Measurements from ENCODE around the gene KDM3A. TPM values are rescaled to one million over a fixed set of nuclear protein-coding genes. Genes with fewer than 3 reads are reported as not detected.

Gene KDM3A
- total RNA-seq, 1 donor: 28.9 TPM

DNA sequence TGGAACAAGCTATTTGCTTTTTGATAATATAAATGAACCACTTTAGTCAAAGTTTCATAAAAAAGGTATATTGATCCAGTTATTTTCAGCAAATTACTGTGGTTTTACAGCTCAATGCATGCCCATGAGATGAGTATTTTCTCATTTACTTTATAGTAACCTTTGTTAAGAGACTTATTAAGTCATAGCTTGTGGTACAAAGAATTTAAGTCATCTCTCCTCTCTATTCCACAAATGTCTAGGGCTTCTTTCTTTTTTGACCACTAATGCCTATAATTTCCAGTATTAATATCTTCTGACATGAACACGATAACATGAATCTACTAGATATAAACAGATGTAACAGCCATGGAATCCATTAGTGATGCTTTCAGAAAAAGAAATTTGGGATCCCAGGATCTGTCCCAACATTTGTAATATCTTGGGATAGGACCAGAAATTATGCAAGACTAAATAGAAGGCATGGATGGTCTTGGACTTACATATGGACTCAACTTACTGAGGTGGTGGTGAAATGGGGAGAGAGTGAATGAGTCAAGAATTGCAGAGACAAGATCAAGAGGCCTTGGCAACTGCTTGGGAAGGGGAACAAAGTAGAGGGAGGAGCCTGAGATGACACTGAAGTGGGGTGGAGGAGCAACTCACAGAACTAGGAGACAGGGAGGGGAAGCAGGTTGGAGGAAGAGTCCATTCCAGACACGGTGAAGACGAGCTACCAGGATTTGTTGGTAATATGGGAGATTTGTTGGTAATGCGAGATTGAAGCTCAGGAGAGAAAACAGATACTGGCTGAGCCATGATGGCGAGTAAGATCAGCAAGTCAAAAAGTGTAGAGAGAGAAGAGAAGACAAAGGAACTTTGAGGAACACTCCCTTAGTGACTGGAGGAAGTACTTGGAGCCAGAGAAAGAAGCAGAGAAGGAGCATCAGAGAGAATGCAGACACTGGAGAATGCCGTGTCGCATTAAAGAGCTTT lies 42.4 kb upstream of the KDM3A start:
- no peak overlapping the region for H3K4me3 ChIP-seq (ENCODE audit: low read depth, low read length)
- no peak for DNase-seq (ENCODE audit: low read depth)

GRCh38 chr2:86400321-86400720 lies 40.9 kb upstream of the KDM3A start:
- DNase-seq (ENCODE audit: low read depth): no peak
- H3K4me3 ChIP-seq (ENCODE audit: low read depth, low read length): no peak overlapping the region
- TF ChIP-seq, protein P1, sequence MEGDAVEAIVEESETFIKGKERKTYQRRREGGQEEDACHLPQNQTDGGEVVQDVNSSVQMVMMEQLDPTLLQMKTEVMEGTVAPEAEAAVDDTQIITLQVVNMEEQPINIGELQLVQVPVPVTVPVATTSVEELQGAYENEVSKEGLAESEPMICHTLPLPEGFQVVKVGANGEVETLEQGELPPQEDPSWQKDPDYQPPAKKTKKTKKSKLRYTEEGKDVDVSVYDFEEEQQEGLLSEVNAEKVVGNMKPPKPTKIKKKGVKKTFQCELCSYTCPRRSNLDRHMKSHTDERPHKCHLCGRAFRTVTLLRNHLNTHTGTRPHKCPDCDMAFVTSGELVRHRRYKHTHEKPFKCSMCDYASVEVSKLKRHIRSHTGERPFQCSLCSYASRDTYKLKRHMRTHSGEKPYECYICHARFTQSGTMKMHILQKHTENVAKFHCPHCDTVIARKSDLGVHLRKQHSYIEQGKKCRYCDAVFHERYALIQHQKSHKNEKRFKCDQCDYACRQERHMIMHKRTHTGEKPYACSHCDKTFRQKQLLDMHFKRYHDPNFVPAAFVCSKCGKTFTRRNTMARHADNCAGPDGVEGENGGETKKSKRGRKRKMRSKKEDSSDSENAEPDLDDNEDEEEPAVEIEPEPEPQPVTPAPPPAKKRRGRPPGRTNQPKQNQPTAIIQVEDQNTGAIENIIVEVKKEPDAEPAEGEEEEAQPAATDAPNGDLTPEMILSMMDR (IDR thresholded peaks at IDR 0.05; ENCODE audit: insufficient read depth, low read length): no peak

More for the DNA sequence above, 42.4 kb upstream of the KDM3A start:
- TF ChIP-seq, protein P1 (IDR thresholded peaks at IDR 0.05; ENCODE audit: insufficient read depth, low read length): no peak

DNA sequence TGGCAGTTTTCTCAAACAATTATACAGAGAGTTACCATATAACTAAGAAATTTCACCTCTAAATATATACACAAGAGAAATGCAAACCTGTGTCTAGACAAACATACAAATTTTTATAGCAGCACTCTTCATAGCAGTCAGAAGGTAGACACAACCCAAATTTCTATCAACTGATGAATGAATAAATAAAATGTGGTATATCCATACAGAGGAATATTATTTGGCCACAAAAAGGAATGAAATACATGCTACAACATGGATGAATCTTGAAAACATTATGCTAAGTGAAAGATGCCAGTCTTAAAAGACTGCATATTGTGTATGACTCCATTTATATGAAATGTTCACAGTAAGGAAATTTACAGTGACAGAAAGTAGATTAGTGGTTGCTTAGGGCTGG lies 30.6 kb upstream of the KDM3A start:
- DNase-seq (ENCODE audit: low read depth): no peak
- no peak overlapping the region for H3K4me3 ChIP-seq (ENCODE audit: low read depth, low read length)
- TF ChIP-seq, protein P1 (IDR thresholded peaks at IDR 0.05; ENCODE audit: insufficient read depth, low read length): no peak

DNA sequence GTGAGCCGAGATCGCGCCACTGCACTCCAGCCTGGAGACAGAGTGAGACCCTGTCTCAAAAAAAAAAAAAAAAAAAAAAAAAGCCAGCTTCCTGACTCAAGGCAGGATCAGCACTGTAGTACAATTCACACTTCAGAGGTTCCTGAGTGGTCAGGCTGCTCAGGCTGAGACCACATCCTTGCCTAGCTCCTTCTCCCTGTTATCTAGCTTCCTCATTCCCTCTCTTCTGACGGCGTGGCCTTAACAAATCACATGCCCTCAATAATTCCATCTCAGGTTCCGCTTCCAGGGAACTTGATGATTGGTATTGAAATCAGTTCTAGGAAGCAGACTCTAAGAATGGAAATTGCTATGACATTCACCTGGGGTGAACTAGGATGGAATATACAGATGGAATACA lies 29.8 kb upstream of the KDM3A start:
- no peak overlapping the region for H3K4me3 ChIP-seq (ENCODE audit: low read depth, low read length)
- DNase-seq (ENCODE audit: low read depth): no peak
- TF ChIP-seq, protein P1 (IDR thresholded peaks at IDR 0.05; ENCODE audit: insufficient read depth, low read length): no peak

GRCh38 chr2:86412007-86412406 lies 29.2 kb upstream of the KDM3A start:
- no peak overlapping the region for H3K4me3 ChIP-seq (ENCODE audit: low read depth, low read length)
- DNase-seq (ENCODE audit: low read depth): no peak
- TF ChIP-seq, protein P1 (IDR thresholded peaks at IDR 0.05; ENCODE audit: insufficient read depth, low read length): no peak

DNA sequence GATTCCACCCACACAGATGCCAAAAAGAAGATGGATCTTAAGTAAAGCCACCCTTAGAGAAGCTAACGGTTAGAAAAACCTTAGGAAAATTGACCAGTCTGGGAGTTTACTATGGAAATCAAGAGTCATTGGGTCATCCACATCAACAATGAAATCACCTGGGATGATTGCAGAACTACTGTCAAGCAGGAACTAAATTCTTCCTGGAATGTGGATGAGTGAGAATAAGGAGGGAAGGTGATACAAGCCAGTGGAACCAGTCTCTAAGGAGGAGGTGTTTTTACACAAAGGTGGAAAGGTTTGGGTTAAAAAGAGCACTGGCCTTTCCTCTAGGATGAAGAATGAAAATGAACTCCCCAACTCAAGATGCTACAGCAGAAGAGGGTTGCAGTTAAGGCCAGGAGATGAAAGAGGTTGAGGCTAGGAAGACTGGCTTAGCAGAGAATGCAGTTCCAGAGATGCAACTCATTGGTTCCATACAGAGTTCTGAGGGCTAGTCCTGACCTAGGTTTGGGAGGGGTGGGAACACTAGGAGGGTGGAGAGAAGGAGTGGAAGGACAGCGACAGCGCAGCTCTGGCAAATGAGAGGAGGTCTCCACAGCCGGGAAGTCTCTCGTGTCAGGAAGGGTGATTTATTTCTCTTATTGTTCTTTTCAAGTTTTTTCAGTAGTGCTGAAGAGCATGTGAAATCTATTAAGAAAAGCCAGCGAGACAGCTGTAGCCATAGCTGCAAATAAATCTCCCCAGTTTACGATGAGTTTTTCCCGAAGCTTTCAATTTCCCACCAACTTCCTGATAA lies 27.7 kb upstream of the KDM3A start:
- no peak for DNase-seq (ENCODE audit: low read depth)
- no peak overlapping the region for H3K4me3 ChIP-seq (ENCODE audit: low read depth, low read length)
- TF ChIP-seq, protein P1 (IDR thresholded peaks at IDR 0.05; ENCODE audit: insufficient read depth, low read length): no peak

Data from fibroblast of the aortic adventitia (primary cell).